ENCODE measurements around the gene CDC16. TPM values are rescaled to one million over a fixed set of nuclear protein-coding genes. Genes with fewer than 3 reads are reported as not detected.

CDC16 gene
- total RNA-seq, 1 donor from 2014 or later = 34.5 TPM

GRCh38 chr13:114296902-114297301 is 62.2 kb downstream of the CDC16 start:
- Histone ChIP-seq H3K4me1 (no peaks in the 10 kb centered on the region), H3K4me3 (no peak overlapping the region), H3K27ac (replicated peaks) (no peak overlapping the region), H3K27me3 (ENCODE audit: low read depth) (no peaks in the 10 kb centered on the region), H3K36me3 (peaks cover 46% of the 10 kb centered on the region), H3K9me3 (replicated peaks) (no peaks in the 10 kb centered on the region)
- intact Hi-C loops (cut with micrococcal nuclease) = no loop called here
- no peak for TF ChIP-seq CTCF (IDR thresholded peaks at IDR 0.05; ENCODE audit: borderline replicate concordance)
- DNase-seq = no peak

- no peaks in the 10 kb centered on the region for H3K27me3 ChIP-seq (ENCODE audit: low read depth)
- no peaks in the 10 kb centered on the region for H3K9me3 ChIP-seq (replicated peaks)
- H3K36me3 ChIP-seq = peaks cover 55% of the 10 kb centered on the region
- DNase-seq = no peak
- no peak overlapping the region for H3K4me3 ChIP-seq
- no peaks in the 10 kb centered on the region for H3K4me1 ChIP-seq
- no peak overlapping the region for H3K27ac ChIP-seq (replicated peaks)
- intact Hi-C loops (cut with micrococcal nuclease) = no loop called here
- TF ChIP-seq CTCF (IDR thresholded peaks at IDR 0.05; ENCODE audit: borderline replicate concordance) = no peak
These were observed 64.2 kb downstream of the CDC16 start for GRCh38 chr13:114298866-114299265.

- Histone ChIP-seq H3K4me1 (no peaks in the 10 kb centered on the region), H3K27me3 (ENCODE audit: low read depth) (no peaks in the 10 kb centered on the region), H3K36me3 (peaks cover 62% of the 10 kb centered on the region), H3K9me3 (replicated peaks) (no peaks in the 10 kb centered on the region), H3K27ac (replicated peaks) (no peak overlapping the region), H3K4me3 (no peak overlapping the region)
- no peak for DNase-seq
- TF ChIP-seq CTCF (IDR thresholded peaks at IDR 0.05; ENCODE audit: borderline replicate concordance) = no peak
- intact Hi-C loops (cut with micrococcal nuclease) = no loop called here
These were observed 65.1 kb downstream of the CDC16 start for GRCh38 chr13:114299604-114300305.

GRCh38 chr13:114303700-114304327 is 69.1 kb downstream of the CDC16 start:
- no peak overlapping the region for H3K27ac ChIP-seq (replicated peaks)
- intact Hi-C loops (cut with micrococcal nuclease) = no loop called here
- peaks cover 69% of the 10 kb centered on the region for H3K36me3 ChIP-seq

GRCh38 chr13:114304346-114305034 is 69.8 kb downstream of the CDC16 start:
- no peak overlapping the region for H3K27ac ChIP-seq (replicated peaks)
- no peak for TF ChIP-seq CTCF (IDR thresholded peaks at IDR 0.05; ENCODE audit: borderline replicate concordance)
- no peaks in the 10 kb centered on the region for H3K4me1 ChIP-seq
- intact Hi-C loops (cut with micrococcal nuclease) = no loop called here
- H3K4me3 ChIP-seq = no peak overlapping the region
- H3K36me3 ChIP-seq = peaks cover 63% of the 10 kb centered on the region
- H3K27me3 ChIP-seq (ENCODE audit: low read depth) = no peaks in the 10 kb centered on the region
- no peak for DNase-seq
- H3K9me3 ChIP-seq (replicated peaks) = no peaks in the 10 kb centered on the region

More at GRCh38 chr13:114303700-114304327, 69.1 kb downstream of the CDC16 start:
- Histone ChIP-seq H3K27me3 (ENCODE audit: low read depth) (no peaks in the 10 kb centered on the region), H3K4me1 (no peaks in the 10 kb centered on the region), H3K4me3 (no peak overlapping the region), H3K9me3 (replicated peaks) (no peaks in the 10 kb centered on the region)
- TF ChIP-seq CTCF (IDR thresholded peaks at IDR 0.05; ENCODE audit: borderline replicate concordance) = no peak
- no peak for DNase-seq

Data from left ventricle myocardium inferior (tissue), 1 donor.